ENCODE measurements around the gene CTBP1. TPM values are rescaled to one million over a fixed set of nuclear protein-coding genes. Genes with fewer than 3 reads are reported as not detected.

The CTBP1 gene
- total and polyA plus RNA-seq, 2 experiments from 2014 or later = 74.0 to 192 TPM

DNA sequence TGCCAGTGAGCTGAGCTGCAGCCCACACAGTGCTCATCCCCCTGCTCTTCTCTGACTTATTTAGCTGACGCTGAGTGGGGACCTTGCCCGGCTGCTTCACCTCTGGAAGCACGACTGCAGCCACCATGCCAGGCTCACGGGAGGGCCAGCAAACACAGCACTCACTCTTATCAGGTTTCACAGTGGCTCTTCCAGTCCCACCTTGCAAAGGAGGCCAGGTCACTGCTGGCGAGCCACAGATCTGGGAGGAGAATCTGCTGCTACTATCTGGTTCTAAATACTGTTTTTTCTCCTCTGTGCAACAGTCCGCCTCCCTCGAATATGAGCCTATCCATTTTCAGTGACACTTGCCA, 69.9 kb downstream of the CTBP1 start:
- Mint-ChIP-seq H3K4me3 (no peak overlapping the region), H3K9me3 (peaks cover 47% of the 10 kb centered on the region), H3K27me3 (ENCODE audit: insufficient read depth, low read depth, poor library complexity) (peaks cover 9% of the 10 kb centered on the region), H3K4me1 (no peaks in the 10 kb centered on the region), H3K27ac (no peak overlapping the region), H3K36me3 (ENCODE audit: low read depth) (peaks cover 3% of the 10 kb centered on the region; the same call in 2 of the 3 replicates)
- Histone ChIP-seq H3K4me1 (ENCODE audit: insufficient read depth) (no peaks in the 10 kb centered on the region), H3K27ac (ENCODE audit: low read depth) (no peak overlapping the region), H3K36me3 (ENCODE audit: insufficient read depth) (0 out of 2 replicates have a peak, but pooled peaks cover 7% of the 10 kb centered on the region), H3K79me2 (replicated peaks; ENCODE audit: insufficient read depth) (no peaks in the 10 kb centered on the region), H4K20me1 (replicated peaks; ENCODE audit: insufficient read depth) (no peaks in the 10 kb centered on the region), H3K9me2 (ENCODE audit: insufficient read depth) (no peaks in the 10 kb centered on the region), H3K4me3 (no peak overlapping the region), H2AFZ (no peak overlapping the region), H3F3A (replicated peaks; ENCODE audit: low read depth) (no peaks in the 10 kb centered on the region), H3K27me3 (ENCODE audit: insufficient read depth) (peaks cover 14% of the 10 kb centered on the region), H3K4me2 (no peak overlapping the region)
- ATAC-seq (no peak), DNase-seq (ENCODE audit: low spot score) (no peak)
- TF ChIP-seq EZH2phosphoT487 (IDR thresholded peaks at IDR 0.05; ENCODE audit: unreplicated experiment) (no peak), NANOG (IDR thresholded peaks at IDR 0.05; ENCODE audit: borderline replicate concordance) (no peak), ZNF114 (CRISPR knock-in tag; IDR thresholded peaks at IDR 0.05) (no peak), POLR2AphosphoS5 (IDR thresholded peaks at IDR 0.05; ENCODE audit: low read depth) (no peak), STAT1 (IDR thresholded peaks at IDR 0.05; ENCODE audit: unreplicated experiment) (no peak), JUNB (IDR thresholded peaks at IDR 0.05; ENCODE audit: unreplicated experiment) (no peak), EZH2 (IDR thresholded peaks at IDR 0.05; ENCODE audit: low read depth, unreplicated experiment) (no peak), ZNF331 (CRISPR knock-in tag; IDR thresholded peaks at IDR 0.05; ENCODE audit: low read depth) (no peak), CREB1 (CRISPR knock-in tag; IDR thresholded peaks at IDR 0.05; ENCODE audit: low read depth) (no peak)
- TF ChIP-seq, protein P1, sequence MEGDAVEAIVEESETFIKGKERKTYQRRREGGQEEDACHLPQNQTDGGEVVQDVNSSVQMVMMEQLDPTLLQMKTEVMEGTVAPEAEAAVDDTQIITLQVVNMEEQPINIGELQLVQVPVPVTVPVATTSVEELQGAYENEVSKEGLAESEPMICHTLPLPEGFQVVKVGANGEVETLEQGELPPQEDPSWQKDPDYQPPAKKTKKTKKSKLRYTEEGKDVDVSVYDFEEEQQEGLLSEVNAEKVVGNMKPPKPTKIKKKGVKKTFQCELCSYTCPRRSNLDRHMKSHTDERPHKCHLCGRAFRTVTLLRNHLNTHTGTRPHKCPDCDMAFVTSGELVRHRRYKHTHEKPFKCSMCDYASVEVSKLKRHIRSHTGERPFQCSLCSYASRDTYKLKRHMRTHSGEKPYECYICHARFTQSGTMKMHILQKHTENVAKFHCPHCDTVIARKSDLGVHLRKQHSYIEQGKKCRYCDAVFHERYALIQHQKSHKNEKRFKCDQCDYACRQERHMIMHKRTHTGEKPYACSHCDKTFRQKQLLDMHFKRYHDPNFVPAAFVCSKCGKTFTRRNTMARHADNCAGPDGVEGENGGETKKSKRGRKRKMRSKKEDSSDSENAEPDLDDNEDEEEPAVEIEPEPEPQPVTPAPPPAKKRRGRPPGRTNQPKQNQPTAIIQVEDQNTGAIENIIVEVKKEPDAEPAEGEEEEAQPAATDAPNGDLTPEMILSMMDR (conservative IDR thresholded peaks at IDR 0.05; ENCODE audit: low read depth in 2 of 2) = no peak
- TF ChIP-seq, protein P2, sequence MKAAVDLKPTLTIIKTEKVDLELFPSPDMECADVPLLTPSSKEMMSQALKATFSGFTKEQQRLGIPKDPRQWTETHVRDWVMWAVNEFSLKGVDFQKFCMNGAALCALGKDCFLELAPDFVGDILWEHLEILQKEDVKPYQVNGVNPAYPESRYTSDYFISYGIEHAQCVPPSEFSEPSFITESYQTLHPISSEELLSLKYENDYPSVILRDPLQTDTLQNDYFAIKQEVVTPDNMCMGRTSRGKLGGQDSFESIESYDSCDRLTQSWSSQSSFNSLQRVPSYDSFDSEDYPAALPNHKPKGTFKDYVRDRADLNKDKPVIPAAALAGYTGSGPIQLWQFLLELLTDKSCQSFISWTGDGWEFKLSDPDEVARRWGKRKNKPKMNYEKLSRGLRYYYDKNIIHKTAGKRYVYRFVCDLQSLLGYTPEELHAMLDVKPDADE (IDR thresholded peaks at IDR 0.05) = no peak
- TF ChIP-seq, protein P3, sequence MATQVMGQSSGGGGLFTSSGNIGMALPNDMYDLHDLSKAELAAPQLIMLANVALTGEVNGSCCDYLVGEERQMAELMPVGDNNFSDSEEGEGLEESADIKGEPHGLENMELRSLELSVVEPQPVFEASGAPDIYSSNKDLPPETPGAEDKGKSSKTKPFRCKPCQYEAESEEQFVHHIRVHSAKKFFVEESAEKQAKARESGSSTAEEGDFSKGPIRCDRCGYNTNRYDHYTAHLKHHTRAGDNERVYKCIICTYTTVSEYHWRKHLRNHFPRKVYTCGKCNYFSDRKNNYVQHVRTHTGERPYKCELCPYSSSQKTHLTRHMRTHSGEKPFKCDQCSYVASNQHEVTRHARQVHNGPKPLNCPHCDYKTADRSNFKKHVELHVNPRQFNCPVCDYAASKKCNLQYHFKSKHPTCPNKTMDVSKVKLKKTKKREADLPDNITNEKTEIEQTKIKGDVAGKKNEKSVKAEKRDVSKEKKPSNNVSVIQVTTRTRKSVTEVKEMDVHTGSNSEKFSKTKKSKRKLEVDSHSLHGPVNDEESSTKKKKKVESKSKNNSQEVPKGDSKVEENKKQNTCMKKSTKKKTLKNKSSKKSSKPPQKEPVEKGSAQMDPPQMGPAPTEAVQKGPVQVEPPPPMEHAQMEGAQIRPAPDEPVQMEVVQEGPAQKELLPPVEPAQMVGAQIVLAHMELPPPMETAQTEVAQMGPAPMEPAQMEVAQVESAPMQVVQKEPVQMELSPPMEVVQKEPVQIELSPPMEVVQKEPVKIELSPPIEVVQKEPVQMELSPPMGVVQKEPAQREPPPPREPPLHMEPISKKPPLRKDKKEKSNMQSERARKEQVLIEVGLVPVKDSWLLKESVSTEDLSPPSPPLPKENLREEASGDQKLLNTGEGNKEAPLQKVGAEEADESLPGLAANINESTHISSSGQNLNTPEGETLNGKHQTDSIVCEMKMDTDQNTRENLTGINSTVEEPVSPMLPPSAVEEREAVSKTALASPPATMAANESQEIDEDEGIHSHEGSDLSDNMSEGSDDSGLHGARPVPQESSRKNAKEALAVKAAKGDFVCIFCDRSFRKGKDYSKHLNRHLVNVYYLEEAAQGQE (IDR thresholded peaks at IDR 0.05; ENCODE audit: unreplicated experiment) = no peak
- TF ChIP-seq, protein P4, sequence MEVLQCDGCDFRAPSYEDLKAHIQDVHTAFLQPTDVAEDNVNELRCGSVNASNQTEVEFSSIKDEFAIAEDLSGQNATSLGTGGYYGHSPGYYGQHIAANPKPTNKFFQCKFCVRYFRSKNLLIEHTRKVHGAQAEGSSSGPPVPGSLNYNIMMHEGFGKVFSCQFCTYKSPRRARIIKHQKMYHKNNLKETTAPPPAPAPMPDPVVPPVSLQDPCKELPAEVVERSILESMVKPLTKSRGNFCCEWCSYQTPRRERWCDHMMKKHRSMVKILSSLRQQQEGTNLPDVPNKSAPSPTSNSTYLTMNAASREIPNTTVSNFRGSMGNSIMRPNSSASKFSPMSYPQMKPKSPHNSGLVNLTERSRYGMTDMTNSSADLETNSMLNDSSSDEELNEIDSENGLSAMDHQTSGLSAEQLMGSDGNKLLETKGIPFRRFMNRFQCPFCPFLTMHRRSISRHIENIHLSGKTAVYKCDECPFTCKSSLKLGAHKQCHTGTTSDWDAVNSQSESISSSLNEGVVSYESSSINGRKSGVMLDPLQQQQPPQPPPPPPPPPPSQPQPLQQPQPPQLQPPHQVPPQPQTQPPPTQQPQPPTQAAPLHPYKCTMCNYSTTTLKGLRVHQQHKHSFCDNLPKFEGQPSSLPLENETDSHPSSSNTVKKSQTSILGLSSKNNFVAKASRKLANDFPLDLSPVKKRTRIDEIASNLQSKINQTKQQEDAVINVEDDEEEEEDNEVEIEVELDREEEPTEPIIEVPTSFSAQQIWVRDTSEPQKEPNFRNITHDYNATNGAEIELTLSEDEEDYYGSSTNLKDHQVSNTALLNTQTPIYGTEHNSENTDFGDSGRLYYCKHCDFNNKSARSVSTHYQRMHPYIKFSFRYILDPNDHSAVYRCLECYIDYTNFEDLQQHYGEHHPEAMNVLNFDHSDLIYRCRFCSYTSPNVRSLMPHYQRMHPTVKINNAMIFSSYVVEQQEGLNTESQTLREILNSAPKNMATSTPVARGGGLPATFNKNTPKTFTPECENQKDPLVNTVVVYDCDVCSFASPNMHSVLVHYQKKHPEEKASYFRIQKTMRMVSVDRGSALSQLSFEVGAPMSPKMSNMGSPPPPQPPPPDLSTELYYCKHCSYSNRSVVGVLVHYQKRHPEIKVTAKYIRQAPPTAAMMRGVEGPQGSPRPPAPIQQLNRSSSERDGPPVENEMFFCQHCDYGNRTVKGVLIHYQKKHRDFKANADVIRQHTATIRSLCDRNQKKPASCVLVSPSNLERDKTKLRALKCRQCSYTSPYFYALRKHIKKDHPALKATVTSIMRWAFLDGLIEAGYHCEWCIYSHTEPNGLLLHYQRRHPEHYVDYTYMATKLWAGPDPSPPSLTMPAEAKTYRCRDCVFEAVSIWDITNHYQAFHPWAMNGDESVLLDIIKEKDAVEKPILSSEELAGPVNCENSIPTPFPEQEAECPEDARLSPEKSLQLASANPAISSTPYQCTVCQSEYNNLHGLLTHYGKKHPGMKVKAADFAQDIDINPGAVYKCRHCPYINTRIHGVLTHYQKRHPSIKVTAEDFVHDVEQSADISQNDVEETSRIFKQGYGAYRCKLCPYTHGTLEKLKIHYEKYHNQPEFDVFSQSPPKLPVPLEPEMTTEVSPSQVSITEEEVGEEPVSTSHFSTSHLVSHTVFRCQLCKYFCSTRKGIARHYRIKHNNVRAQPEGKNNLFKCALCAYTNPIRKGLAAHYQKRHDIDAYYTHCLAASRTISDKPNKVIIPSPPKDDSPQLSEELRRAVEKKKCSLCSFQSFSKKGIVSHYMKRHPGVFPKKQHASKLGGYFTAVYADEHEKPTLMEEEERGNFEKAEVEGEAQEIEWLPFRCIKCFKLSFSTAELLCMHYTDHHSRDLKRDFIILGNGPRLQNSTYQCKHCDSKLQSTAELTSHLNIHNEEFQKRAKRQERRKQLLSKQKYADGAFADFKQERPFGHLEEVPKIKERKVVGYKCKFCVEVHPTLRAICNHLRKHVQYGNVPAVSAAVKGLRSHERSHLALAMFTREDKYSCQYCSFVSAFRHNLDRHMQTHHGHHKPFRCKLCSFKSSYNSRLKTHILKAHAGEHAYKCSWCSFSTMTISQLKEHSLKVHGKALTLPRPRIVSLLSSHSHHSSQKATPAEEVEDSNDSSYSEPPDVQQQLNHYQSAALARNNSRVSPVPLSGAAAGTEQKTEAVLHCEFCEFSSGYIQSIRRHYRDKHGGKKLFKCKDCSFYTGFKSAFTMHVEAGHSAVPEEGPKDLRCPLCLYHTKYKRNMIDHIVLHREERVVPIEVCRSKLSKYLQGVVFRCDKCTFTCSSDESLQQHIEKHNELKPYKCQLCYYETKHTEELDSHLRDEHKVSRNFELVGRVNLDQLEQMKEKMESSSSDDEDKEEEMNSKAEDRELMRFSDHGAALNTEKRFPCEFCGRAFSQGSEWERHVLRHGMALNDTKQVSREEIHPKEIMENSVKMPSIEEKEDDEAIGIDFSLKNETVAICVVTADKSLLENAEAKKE (CRISPR knock-in tag; IDR thresholded peaks at IDR 0.05) = no peak

All from GM23338 (cell line).